Stimulated activated CD8-positive, alpha-beta memory T cell treated with anti-CD3 and anti-CD28 coated beads, Interleukin-7, amount 100 ng/mL, for 4 hours (primary cell): ENCODE measurements around the gene RANBP9.
A peak's percentile ranks its signal among the peaks of the same experiment; 100 is the strongest.

Experiments
- DNase-seq, 2 donors: peaks; one replicate each; pipeline ENCODE4 v3.0.0-alpha.2; 2020; ENCODE audit warnings: low read depth in 2 of 2

Gene RANBP9

GRCh38 chr6:13604135-13604534 lies 107.5 kb downstream of the RANBP9 start:
- DNase-seq, result no peak

GRCh38 chr6:13600036-13600435 lies 111.6 kb downstream of the RANBP9 start:
- no peak for DNase-seq

GRCh38 chr6:13597073-13597472 lies 114.6 kb downstream of the RANBP9 start:
- no peak for DNase-seq

- DNase-seq, result no peak
Measured at GRCh38 chr6:13593720-13594119, 117.9 kb downstream of the RANBP9 start.

GRCh38 chr6:13593103-13593502 lies 118.5 kb downstream of the RANBP9 start:
- DNase-seq, result no peak

- no peak for DNase-seq
Measured at GRCh38 chr6:13591205-13591921, 120.3 kb downstream of the RANBP9 start.

- DNase-seq, result no peak
Measured at GRCh38 chr6:13590574-13591153, 121.0 kb downstream of the RANBP9 start.

GRCh38 chr6:13589801-13590200 lies 121.8 kb downstream of the RANBP9 start:
- no peak for DNase-seq

GRCh38 chr6:13586603-13587542 lies 124.8 kb downstream of the RANBP9 start:
- DNase-seq, result no peak

- DNase-seq, result no peak
Measured at GRCh38 chr6:13581700-13582229, 129.9 kb downstream of the RANBP9 start.

GRCh38 chr6:13579911-13580310 lies 131.7 kb downstream of the RANBP9 start:
- DNase-seq, result no peak

- DNase-seq, result no peak
Measured at GRCh38 chr6:13577926-13578325, 133.7 kb downstream of the RANBP9 start.

GRCh38 chr6:13576017-13576416 lies 135.6 kb downstream of the RANBP9 start:
- DNase-seq, result no peak

GRCh38 chr6:13575377-13575775 lies 136.3 kb downstream of the RANBP9 start:
- DNase-seq, result peak in 1 of 2 donors; percentile 67

- DNase-seq, result peak; percentile 39 to 56
Measured at GRCh38 chr6:13574571-13575376, 136.9 kb downstream of the RANBP9 start, which contains the start of gene SIRT5. SIRT5 (plus strand) TSS chr6:13574601; CDS start chr6:13584111, 9,510 bp downstream.

GRCh38 chr6:13574149-13574570 lies 137.5 kb downstream of the RANBP9 start:
- peak; percentile 88 to 94 for DNase-seq

GRCh38 chr6:13573669-13574110 lies 137.9 kb downstream of the RANBP9 start:
- no peak for DNase-seq

GRCh38 chr6:13572951-13573654 lies 138.5 kb downstream of the RANBP9 start:
- DNase-seq, result no peak

- DNase-seq, result no peak
Measured at GRCh38 chr6:13572240-13572639, 139.4 kb downstream of the RANBP9 start.
